Heart right ventricle (tissue), 16 donors: ENCODE results near the gene TXNDC17. TPM values are rescaled to one million over a fixed set of nuclear protein-coding genes. Genes with fewer than 3 reads are reported as not detected.

Experiments
- ATAC-seq, 8 donors: fragments of 200-7000 bp; cut with Tn5 transposase; one replicate each; pipeline ENCODE4 v1.9.1; 2020; ENCODE audit warnings: mild to moderate bottlenecking in 8 of 8, moderate library complexity in 8 of 8, moderate number of reproducible peaks in 1 of 8
- DNase-seq, 2 donors: peaks; one replicate each; pipeline ENCODE4 v3.0.0-alpha.2; 2020
- H3K27ac ChIP-seq, 10 donors: fragments of 200-600 bp; sonication (generic) in 2 of 10; one replicate each; pipeline versions ENCODE4 v1.5.0 to v1.8.0; 2020 to 2022; ENCODE audit warnings: mild to moderate bottlenecking in 3 of 10
- H3K27me3 ChIP-seq, 7 donors: fragments of 200-600 bp; one replicate each; pipeline ENCODE4 v1.8.0; 2021 to 2022; ENCODE audit warnings: mild to moderate bottlenecking in 2 of 7
- H3K36me3 ChIP-seq, 9 donors: fragments of 200-600 bp; sonication (generic) in 1 of 9; one replicate each; pipeline versions ENCODE4 v1.5.0 to v1.8.0; 2020 to 2022; ENCODE audit warnings: mild to moderate bottlenecking in 2 of 9
- H3K4me1 ChIP-seq, 9 donors: fragments of 200-600 bp; sonication (generic) in 1 of 9; one replicate each; pipeline versions ENCODE4 v1.5.0 to v1.8.0; 2020 to 2022; ENCODE audit warnings: mild to moderate bottlenecking in 4 of 9
- H3K4me3 ChIP-seq, 10 donors: fragments of 200-600 bp; sonication (generic) in 2 of 10; one replicate each; pipeline versions ENCODE4 v1.5.0 to v1.8.0; 2020 to 2022; ENCODE audit warnings: mild to moderate bottlenecking in 7 of 10, moderate library complexity in 2 of 10
- H3K9me3 ChIP-seq, 11 donors: fragments of 200-600 bp in 10 of 11; sonication (generic) in 2 of 11; one replicate each; pipeline versions ENCODE4 v1.5.0 to v1.8.0; 2013 to 2022; ENCODE audit warnings: mild to moderate bottlenecking in 2 of 11, control low read depth in 1 of 11, moderate library complexity in 1 of 11
- WGBS, 2 donors: extraction: QIAGEN DNeasy Blood & Tissue Kit; methylation state at CpG; one replicate each; pipeline ENCODE4 v1.1.7; 2013; ENCODE audit warnings: inconsistent platforms in 1 of 2; 5-methylcytosine and 5-hydroxymethylcytosine counted together
- intact Hi-C, 10 donors: fragments of 100-400 bp; cut with DNase I; formaldehyde crosslinking; loops; one replicate each; pipeline versions ENCODE4 v1.11.1 to v1.14.2; 2022
- polyA plus RNA-seq, 2 donors: library from polyadenylated mRNA; stranded (reverse); fragments of 200-250 nt; gene quantifications; one replicate each; pipeline ENCODE4 v1.2.3, GENCODE V29; 2013
- total RNA-seq, 10 donors: library from RNA; stranded (reverse); fragmentation: NEBNext Ultra II Directional in 3 of 10; extraction: Animal tissue kit (Norgen Biotek cat#: 25700) in 3 of 10; gene quantifications; one replicate each; pipeline versions ENCODE4 v1.2.1 to v1.2.4, GENCODE V29; 2021 to 2023
- TF ChIP-seq, protein P1 (sequence below), 9 donors: fragments of 200-600 bp; sonication (generic) in 2 of 9; IDR thresholded peaks; one replicate each; pipeline versions ENCODE4 v1.5.0 to v1.8.0; 2021 to 2022; ENCODE audit warnings: antibody characterized with exemption in 9 of 9, mild to moderate bottlenecking in 5 of 9, moderate library complexity in 1 of 9
- donor health status: Arrhythmogenic right ventricular cardiomyopathy.
- donor health status: ischemic (EF 13 %, LVEDD 7.1; RV severe dilation, severe dysfunction).
- donor health status: healthy with polysubstance abuse.
- donor health status: DM: no; HTN: yes; CAD: no.
- donor health status: DM: no; HTN: no; CAD: no.
- donor health status: ischemic (EF 25% LVEDD 6.9; RV normal size, moderate dysfunction).
- donor health status: ischemic (EF 25% LVEDD 5.7; RV mildly dilated, moderate dysfunction).
- donor health status: healthy.
- donor health status: DM: yes; HTN: yes; CAD: no.
- donor health status: Ischemic cardiomyopathy.
- donor health status: ischemic (EF 35%, LVEDD 5.7; RV mildly dilated, moderate dysfunction).
- donor health status: nonischemic (EF 11% LVEDD 7.7; RV severe dilation, severe dysfunction).
- donor health status: DM: yes; HTN: yes; CAD: no.
- donor health status: PGD.
- donor health status: ischemic (EF 29% LVEDD 5.4; RV normal size, mild dysfunction).
- donor health status: nonischemic (EF 23%, LVEDD 6.1; RV moderate dilation, normal function).

TXNDC17 gene
- total and polyA plus RNA-seq, 12 donors: 33.3 to 172 (median 43.7) TPM

DNA sequence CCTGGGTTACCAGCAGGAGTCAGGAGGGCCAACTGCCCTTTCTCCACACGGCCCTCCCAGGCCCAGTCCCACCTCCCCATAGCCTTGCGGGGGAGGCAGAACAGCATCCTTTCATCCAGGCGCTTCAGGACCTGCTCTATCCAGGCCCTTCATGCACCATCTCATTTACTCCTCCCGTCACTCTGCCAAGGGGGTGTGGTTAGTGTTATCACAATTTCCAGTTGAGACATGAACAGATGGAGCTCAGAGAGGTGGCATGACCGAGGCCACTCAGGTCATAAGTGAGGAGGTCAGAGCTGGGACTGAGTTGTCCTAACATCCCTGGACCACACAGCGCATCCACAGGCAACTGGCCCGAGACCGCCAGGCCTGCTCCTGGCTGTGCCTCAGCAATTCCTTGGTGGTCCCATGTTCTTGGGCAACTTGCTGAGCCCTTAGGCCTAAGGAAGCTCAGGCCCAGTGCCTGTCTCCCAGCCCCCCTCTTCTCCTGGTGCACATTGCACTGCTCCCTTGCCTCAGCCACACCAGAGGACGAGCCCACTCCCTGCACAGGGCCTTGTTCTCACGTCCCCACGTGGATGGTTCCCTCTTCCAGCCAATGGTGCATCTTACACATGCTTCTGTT lies 34.5 kb downstream of the TXNDC17 start:
- H3K27me3 ChIP-seq: peaks cover 4 to 44% (median 32%) of the 10 kb centered on the region in 7 donors
- H3K36me3 ChIP-seq: no peaks in the 10 kb centered on the region
- TF ChIP-seq, protein P1, sequence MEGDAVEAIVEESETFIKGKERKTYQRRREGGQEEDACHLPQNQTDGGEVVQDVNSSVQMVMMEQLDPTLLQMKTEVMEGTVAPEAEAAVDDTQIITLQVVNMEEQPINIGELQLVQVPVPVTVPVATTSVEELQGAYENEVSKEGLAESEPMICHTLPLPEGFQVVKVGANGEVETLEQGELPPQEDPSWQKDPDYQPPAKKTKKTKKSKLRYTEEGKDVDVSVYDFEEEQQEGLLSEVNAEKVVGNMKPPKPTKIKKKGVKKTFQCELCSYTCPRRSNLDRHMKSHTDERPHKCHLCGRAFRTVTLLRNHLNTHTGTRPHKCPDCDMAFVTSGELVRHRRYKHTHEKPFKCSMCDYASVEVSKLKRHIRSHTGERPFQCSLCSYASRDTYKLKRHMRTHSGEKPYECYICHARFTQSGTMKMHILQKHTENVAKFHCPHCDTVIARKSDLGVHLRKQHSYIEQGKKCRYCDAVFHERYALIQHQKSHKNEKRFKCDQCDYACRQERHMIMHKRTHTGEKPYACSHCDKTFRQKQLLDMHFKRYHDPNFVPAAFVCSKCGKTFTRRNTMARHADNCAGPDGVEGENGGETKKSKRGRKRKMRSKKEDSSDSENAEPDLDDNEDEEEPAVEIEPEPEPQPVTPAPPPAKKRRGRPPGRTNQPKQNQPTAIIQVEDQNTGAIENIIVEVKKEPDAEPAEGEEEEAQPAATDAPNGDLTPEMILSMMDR (IDR thresholded peaks at IDR 0.05): no peak
- no peak overlapping the region for H3K4me3 ChIP-seq
- H3K27ac ChIP-seq: no peak overlapping the region
- H3K9me3 ChIP-seq: no peaks in the 10 kb centered on the region
- H3K4me1 ChIP-seq: no peaks in the 10 kb centered on the region
- 71% methylated on average over 11 of the region's 11 CpGs for WGBS, 2 donors
- ATAC-seq: no peak
- intact Hi-C loops: loop anchor here in 1 of 10 donors (10.0 kb wide), 1 partner anchor 159 kb away; the partner anchor contains the start of gene TEKT1
- DNase-seq: no peak

DNA sequence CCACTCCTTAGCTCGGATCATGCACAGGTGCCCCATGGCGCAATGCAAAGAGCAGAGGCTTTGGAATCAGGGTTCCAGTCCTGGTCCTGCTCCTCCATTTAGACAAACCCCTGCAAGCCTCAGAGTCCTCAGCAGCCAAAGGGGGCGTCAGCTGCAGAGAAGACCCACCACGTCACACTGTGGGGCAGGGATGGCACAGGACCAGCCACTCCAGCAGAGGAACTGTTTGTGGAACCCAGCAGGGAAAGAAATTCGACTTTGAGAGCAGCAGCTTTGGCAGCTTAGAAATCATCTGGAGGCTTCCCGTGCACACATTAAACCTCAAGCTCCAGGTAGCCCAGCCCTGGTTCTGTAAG lies 35.9 kb downstream of the TXNDC17 start:
- Histone ChIP-seq H3K27me3 (peaks cover 4 to 42% (median 23%) of the 10 kb centered on the region in 7 donors), H3K27ac (no peak overlapping the region), H3K4me3 (no peak overlapping the region), H3K36me3 (no peaks in the 10 kb centered on the region), H3K9me3 (no peaks in the 10 kb centered on the region), H3K4me1 (no peaks in the 10 kb centered on the region)
- 68 to 72% methylated on average over 6 of the region's 6 CpGs for WGBS, 2 donors
- no peak for ATAC-seq
- DNase-seq: no peak
- intact Hi-C loops: loop anchor here in 1 of 10 donors (10.0 kb wide), 1 partner anchor 158 kb away; the partner anchor contains the start of gene TEKT1
- TF ChIP-seq, protein P1 (IDR thresholded peaks at IDR 0.05): no peak

DNA sequence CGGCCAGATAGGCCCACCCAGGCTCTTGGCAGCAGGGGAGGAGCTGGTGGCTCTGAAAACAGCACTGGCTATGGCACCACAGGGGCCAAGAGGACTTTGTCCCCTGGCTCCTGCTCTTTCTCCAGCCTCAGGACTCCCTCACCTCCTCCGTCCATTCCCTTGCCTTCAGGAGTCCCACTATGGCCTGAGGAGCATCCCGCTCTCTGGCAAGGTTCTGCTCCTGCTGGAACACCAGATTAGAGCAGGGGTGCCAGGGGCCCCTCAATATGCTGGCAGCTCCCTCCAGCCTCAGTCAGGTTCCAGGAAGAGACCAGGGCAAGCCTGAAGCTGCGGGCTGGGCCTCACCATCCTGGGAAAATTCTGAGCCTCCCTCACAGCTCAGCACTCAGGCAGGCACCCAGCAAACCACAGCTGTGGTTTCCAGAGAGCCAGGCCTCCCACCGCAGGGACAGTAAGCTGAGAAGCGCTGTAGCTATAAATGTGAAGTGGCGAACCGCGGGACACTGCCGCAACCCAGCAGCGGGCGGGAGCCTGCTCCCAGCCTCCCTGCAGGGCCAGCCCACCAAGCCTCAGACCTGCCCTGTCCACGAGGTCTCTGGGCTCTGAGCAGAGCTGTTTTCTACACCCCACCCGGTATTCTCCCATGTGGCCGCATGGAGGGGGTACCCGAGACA lies 36.4 kb downstream of the TXNDC17 start:
- Histone ChIP-seq H3K27me3 (peaks cover 4 to 46% (median 24%) of the 10 kb centered on the region in 7 donors), H3K9me3 (no peaks in the 10 kb centered on the region), H3K4me3 (no peak overlapping the region), H3K4me1 (no peaks in the 10 kb centered on the region), H3K27ac (no peak overlapping the region), H3K36me3 (no peaks in the 10 kb centered on the region)
- TF ChIP-seq, protein P1 (IDR thresholded peaks at IDR 0.05): no peak
- no peak for DNase-seq
- ATAC-seq: no peak
- intact Hi-C loops: loop anchor here in 1 of 10 donors (10.0 kb wide), 1 partner anchor 158 kb away; the partner anchor contains the start of gene TEKT1
- 65 to 66% methylated on average over 16 of the region's 16 CpGs for WGBS, 2 donors

DNA sequence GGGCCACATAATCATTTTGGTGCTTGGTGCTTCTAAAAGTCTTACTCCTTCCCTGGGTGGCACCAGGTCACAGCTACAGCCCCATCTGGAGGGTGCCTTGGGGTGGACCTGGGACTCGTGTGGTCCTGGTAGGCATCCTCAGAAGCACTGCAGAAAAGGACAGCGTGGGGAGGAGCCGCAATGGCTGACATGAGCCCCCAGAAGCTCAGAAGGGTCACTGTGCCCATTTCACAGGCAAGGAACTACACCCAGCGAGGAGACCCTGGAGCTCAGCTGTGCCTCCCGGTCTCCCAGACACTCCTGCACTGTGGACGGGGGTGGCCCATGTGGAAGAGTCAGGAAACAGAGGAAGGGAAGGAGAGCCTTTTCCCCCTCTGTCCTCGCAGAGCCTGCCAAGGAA lies 37.1 kb downstream of the TXNDC17 start:
- no peaks in the 10 kb centered on the region for H3K36me3 ChIP-seq
- WGBS, 2 donors: 62 to 63% methylated on average over 7 of the region's 7 CpGs

More for the DNA sequence above, 37.1 kb downstream of the TXNDC17 start:
- TF ChIP-seq, protein P1 (IDR thresholded peaks at IDR 0.05): no peak
- intact Hi-C loops: loop anchor here in 1 of 10 donors (10.0 kb wide), 1 partner anchor 157 kb away; the partner anchor contains the start of gene TEKT1
- Histone ChIP-seq H3K4me1 (no peaks in the 10 kb centered on the region), H3K9me3 (no peaks in the 10 kb centered on the region), H3K27me3 (peaks cover 4 to 48% (median 26%) of the 10 kb centered on the region in 7 donors), H3K27ac (no peak overlapping the region), H3K4me3 (no peak overlapping the region)
- ATAC-seq (no peak), DNase-seq (no peak)
